ENCODE data around the gene GFM2.

GFM2 gene

DNA sequence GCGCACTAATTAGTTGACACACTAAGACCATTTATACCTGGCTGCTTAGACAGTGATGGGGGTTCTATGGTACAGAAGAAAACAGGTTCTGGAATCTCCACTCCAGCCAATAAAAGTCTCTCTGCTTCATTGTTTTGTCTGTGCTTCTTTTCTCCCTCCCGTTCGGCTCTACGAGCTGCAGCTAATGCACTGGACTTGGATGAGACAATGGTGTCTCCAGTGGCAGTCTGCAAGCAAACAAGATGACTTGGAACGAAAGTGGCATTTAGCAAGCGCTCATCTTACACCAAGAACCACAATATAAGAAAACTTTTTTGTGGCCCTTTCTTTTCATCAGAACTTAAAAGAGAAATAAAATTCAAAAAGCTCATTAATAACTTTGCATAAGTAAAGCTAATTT is 30.2 kb downstream of the GFM2 start:
- TF ChIP-seq, protein P1, sequence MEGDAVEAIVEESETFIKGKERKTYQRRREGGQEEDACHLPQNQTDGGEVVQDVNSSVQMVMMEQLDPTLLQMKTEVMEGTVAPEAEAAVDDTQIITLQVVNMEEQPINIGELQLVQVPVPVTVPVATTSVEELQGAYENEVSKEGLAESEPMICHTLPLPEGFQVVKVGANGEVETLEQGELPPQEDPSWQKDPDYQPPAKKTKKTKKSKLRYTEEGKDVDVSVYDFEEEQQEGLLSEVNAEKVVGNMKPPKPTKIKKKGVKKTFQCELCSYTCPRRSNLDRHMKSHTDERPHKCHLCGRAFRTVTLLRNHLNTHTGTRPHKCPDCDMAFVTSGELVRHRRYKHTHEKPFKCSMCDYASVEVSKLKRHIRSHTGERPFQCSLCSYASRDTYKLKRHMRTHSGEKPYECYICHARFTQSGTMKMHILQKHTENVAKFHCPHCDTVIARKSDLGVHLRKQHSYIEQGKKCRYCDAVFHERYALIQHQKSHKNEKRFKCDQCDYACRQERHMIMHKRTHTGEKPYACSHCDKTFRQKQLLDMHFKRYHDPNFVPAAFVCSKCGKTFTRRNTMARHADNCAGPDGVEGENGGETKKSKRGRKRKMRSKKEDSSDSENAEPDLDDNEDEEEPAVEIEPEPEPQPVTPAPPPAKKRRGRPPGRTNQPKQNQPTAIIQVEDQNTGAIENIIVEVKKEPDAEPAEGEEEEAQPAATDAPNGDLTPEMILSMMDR (IDR thresholded peaks at IDR 0.05; ENCODE audit: low read depth, low read length, missing control alignments): no peak
- no peak overlapping the region for H3K4me3 ChIP-seq (ENCODE audit: low read depth, low read length)
- in situ Hi-C loops (cut with HindIII; ENCODE audit: low sequenced_read_pairs): no loop called here
- no peak for DNase-seq (ENCODE audit: low read depth)

DNA sequence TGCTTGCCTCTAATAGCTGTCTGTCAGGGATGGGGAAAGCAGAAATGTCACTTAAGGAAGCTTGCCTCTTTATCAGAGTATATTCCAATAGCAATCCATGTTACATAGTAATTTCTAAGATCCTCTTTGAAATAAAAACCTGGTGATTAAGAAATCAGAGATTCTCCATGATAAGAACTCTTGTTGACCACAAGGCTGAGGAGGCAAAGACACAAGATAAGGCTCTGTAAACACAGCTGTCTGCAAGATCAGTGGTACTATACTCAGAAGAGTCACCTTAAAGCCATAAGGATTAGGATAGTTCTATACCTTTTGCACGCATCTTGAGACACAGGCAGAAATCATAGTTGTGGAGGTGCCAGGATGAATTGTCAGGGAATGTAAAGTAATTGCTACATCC is 41.6 kb downstream of the GFM2 start:
- in situ Hi-C loops (cut with HindIII; ENCODE audit: low sequenced_read_pairs): no loop called here
- H3K4me3 ChIP-seq (ENCODE audit: low read depth, low read length): no peak overlapping the region
- no peak for DNase-seq (ENCODE audit: low read depth)
- TF ChIP-seq, protein P1 (IDR thresholded peaks at IDR 0.05; ENCODE audit: low read depth, low read length, missing control alignments): no peak

DNA sequence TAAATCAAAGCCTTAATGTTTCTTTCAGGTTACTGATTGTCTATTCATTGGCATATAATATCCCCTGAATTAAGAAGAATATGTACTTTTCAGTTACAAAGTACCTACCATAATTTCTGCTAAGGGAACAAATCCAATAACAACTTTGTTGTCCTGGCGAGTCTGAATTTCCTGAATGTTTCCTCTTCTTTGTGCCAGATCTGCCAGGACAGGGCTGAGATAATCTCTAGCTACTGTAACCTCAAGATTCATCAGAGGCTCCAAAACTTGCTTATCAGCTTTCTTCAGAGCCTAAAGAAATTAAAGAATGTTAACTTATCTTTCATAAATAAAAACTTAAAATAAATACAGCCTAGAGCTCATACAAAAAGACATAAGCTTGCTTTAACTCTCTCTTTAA is 44.6 kb downstream of the GFM2 start:
- in situ Hi-C loops (cut with HindIII; ENCODE audit: low sequenced_read_pairs): no loop called here
- DNase-seq (ENCODE audit: low read depth): no peak
- no peak overlapping the region for H3K4me3 ChIP-seq (ENCODE audit: low read depth, low read length)
- TF ChIP-seq, protein P1 (IDR thresholded peaks at IDR 0.05; ENCODE audit: low read depth, low read length, missing control alignments): no peak

DNA sequence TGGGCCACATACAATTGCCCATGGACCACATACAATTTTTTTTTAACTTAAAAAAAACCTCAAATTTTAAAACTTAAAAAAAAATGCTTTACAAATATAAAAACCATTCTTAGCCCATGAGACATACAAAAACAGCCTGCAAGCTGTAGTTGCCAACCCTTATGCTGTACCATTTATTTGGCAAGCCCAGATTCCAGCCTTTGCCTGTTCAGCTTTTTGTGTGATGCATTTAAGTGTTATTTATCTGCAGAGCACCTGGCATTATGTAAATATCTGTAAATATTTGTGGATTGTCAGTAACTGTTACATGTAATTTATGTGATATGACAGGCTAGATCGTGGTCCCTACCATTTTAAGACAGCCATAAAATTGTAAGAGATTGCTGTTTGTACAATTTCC is 49.3 kb downstream of the GFM2 start:
- TF ChIP-seq, protein P1 (IDR thresholded peaks at IDR 0.05; ENCODE audit: low read depth, low read length, missing control alignments): no peak
- no peak for DNase-seq (ENCODE audit: low read depth)
- no peak overlapping the region for H3K4me3 ChIP-seq (ENCODE audit: low read depth, low read length)
- in situ Hi-C loops (cut with HindIII; ENCODE audit: low sequenced_read_pairs): no loop called here

DNA sequence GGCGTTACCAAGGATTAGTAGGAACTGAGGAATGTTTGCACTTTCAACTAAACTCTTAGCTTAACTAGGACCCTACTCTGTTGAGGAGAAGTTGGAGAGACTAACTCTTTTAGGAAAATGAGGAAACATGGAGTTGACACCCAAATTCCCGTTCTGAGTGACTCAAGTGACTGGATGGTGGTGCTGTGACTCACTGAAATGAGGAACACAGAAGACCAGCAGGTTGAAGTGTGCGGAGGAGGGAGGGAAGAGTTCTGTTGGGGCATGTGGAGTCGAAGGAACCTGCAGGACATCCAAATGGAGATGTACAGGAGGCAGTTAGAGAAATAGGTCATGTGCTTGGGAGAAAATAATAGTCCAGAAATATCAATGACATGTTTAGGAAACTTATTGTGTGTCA is 73.7 kb downstream of the GFM2 start:
- DNase-seq (ENCODE audit: low read depth): no peak
- in situ Hi-C loops (cut with HindIII; ENCODE audit: low sequenced_read_pairs): no loop called here
- H3K4me3 ChIP-seq (ENCODE audit: low read depth, low read length): no peak overlapping the region
- TF ChIP-seq, protein P1 (IDR thresholded peaks at IDR 0.05; ENCODE audit: low read depth, low read length, missing control alignments): no peak

DNA sequence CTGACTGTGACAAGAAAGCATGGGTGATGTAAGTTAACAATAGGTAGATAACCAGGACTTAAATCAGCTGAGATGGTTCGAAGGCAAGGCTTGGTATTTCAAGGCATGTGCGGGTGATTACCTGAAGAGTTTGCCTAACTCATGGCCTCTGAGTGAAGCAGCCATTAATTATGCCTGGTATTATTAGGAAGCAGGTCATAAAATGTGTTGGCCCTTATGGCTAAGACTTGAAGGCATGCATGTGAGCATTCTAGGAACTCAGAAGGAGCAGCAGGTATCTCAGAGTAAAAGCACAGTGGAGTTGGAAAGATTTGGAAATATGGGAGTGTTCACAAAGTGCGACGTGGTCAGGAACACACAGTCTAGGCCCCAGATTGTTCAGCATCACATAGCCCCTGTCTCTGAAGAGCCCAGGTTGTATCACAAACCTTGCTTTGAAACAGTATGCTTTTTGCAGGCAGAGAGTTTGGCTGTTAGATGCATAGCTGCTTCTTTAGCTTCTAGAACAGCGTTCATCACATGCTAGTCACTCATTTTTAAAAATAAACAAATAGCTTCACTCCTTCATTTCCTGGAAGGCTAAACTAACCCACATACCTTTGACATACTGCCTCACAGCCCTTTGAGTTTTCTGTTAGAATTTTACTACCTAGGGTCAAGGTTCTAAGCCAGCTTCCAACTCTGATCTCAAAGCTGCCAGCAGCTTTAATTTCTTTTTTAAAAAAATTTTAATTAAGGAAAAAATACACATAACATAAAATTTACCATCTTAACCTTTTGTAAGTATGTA is 79.8 kb downstream of the GFM2 start:
- no peak overlapping the region for H3K4me3 ChIP-seq (ENCODE audit: low read depth, low read length)
- no peak for DNase-seq (ENCODE audit: low read depth)
- TF ChIP-seq, protein P1 (IDR thresholded peaks at IDR 0.05; ENCODE audit: low read depth, low read length, missing control alignments): no peak
- in situ Hi-C loops (cut with HindIII; ENCODE audit: low sequenced_read_pairs): no loop called here
